GM19023 (cell line): ENCODE results near the gene ABTB1.

Experiments
- ATAC-seq: cut with Tn5 transposase; IDR thresholded peaks from one replicate; pipeline ENCODE4 v1.9.1; 2021; ENCODE audit warnings: mild to moderate bottlenecking, moderate library complexity; ENCODE audit not compliant: unreplicated experiment

ABTB1 gene

DNA sequence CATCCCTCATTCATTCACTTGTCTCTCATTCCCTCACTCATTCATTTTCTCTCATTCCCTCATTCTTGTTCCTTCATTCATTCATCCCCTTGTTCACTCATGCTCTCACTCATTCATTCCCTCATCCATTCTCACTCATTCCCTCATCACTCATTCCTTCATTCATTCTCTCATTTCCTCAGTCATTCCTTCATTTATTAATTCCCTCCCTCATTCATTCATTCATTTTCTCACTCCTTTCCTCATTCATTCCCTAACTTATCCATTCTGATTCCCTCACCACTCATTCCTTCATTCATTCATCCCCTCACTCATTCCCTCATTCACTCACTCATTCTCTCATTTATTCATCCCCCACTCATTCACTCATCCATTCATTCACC is 13.8 kb downstream of the ABTB1 start:
- ATAC-seq: no peak

DNA sequence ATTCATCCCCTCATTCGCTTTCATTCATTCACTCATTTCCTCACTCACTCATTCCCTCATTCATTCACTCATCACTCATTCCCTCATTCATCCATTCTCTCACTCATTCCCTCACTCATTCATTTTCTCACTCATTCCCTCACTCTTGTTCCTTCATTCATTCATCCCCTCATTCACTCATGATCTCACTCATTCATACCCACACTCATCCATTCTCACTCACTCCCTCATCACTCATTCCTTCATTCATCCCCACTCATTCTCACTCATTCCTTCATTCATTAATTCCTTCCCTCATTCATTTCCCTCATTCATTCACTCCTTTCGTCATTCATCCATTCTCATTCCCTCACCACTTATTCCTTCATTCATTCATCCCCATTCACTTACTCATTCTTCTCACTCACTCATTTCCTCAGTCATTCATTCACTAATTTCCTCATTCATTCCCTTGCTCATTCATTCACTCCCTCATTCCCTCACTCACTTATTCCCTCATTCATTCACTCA is 14.5 kb downstream of the ABTB1 start:
- no peak for ATAC-seq

DNA sequence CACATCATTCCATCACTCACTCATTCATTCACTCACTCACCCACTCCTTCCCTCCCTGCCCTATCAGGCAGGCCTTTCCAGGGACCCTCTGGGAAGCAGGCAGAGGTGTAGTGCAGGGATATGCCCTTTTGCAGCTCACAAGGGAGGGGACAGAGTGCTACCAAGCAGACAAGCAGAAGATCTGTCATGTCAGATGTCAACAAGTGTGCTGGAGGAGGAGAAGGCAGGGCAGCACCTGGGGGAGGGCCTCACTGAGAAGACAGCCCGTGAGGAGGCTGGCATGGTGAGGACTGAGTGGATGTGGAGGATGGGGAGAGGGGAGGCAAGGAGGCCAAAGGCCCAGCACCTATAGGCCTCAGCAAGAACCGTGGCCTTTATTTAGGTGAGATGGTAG is 15.3 kb downstream of the ABTB1 start:
- ATAC-seq: no peak

DNA sequence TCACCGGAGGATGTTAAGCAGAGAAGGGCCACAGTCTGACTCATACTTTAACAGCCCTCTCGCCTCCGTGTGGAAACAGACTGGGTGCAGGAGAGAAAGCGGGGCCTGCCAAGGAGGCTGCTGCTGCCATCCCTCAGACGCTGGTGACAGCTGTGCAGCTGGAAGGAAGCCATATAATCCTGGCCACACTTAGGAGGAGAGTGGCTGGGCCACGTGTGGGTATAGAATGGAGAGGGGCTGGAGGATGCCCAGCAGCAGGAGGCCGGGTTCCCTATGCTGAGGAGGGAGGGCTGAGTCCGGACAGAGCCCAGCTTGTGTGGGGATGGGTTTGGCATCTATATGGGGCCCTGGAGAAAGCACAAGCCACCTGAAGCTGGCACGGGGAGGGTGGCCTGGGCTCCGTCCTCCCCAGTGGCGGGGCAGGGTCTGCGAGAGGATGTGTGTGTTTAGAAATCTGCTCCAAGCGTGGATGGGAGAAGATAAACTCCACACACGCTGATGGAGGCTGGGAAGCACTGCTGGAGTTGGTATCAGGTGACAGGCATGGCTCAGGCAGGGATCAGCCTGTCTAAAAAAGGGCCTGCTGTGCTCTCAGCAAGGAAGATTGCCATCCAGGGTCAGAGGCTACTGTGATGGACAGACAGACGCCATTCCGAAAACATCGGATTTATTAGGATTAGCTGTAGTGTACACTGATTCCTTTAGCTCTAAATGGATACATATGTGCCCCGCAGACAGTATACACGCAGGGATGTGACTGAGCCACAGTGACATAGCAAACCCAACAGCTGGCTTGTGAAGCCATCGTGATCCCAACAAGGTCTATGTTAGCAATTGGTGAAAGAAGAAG is 15.9 kb downstream of the ABTB1 start:
- no peak for ATAC-seq

DNA sequence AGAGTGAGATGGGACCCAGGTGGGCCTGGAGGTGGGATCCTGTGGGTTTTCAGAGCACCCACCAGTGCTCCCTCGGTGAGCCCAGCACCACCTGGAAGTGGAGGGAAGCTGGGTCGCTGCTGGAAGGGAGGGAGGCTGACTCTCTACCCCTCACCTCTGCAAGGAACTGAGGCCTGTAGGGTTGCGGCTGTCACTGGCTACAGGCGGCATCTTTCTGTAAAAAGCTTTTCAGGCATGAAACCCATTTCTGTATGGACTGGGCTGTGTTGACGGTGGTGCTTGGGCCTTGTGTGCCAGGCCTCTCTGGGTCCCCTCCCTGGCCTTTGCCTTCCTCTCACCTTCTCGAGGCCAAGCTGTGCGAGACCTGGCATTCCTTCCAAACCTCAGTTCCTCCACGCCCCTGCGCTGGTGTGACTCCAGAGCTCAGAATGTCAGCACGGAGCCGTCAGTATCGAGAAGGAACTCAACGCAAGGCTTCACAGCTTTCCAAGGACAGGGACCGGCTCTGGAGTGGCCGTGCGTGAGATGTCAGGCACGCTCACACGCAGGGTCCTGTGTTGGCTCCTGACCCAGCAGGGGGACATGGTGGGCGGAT is 16.6 kb downstream of the ABTB1 start:
- ATAC-seq: no peak

DNA sequence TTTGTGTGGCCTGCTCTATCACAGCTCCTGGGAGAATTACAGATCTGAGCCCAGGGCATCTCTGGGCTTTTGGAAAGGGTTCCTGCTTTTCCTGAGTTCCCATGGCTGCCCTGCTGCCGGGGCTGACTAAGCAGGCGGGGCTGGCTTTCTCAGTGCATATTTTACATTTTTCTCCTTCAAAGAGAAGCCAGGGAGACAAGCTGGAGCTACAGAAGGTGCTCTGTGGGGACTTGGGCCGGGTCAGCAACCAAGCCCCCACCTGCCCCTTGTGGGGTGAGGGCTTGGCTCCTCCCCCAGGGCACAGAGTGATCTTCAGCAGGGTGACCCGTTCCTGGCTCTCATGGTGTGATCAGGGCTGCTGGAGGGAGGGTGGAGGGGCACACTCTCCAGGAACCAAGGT is 17.4 kb downstream of the ABTB1 start:
- no peak for ATAC-seq

DNA sequence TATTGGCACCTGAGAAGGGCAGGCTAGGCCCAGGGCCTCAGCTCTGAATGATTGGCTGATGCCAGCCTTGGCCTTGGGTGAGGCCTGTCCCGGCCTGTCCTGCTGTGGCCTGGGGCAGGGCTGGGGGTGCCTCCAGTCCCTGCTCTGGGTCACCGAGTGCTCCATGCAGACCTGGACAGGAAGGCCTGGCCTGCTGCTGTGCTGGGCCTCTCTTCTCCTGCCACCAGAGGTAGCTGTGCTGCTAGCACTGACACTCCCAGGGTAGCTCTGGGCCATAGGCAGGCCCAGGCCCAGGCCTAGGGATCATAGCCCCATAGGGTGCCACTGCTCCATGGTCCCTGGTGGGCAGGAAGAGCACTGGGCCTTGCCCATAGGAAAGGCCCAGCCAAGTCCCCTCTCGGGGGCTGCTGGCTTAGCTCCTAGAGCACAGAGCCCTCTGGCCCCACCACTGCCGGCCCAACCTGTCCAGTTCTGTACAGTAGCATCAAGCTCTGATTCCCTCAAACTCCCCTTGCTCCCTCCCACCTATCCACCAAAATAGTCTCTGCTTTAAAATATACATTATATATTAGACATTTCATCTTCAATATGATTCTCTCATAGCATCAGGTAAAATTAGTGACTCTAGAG is 18.2 kb downstream of the ABTB1 start:
- no peak for ATAC-seq

DNA sequence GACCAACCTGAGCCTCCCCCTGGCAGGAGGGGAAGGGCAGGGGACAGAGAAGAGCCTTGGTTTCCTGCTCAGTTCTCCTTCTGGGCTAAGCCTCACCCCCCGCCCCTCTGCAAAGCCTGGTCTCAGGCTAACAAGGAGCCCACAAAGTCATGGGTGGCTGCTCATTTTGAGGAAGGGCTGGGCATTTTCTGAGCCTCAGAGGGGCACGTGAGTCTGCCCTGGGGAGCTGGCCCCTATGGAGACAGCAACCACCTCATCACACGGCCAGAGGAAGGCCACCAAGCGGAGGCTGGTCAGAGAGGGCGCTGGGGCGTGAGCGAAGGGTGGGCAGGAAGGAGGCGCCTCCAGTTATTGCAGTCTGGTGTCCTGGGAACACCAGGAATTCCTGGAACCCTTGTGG is 18.7 kb downstream of the ABTB1 start:
- ATAC-seq: no peak

DNA sequence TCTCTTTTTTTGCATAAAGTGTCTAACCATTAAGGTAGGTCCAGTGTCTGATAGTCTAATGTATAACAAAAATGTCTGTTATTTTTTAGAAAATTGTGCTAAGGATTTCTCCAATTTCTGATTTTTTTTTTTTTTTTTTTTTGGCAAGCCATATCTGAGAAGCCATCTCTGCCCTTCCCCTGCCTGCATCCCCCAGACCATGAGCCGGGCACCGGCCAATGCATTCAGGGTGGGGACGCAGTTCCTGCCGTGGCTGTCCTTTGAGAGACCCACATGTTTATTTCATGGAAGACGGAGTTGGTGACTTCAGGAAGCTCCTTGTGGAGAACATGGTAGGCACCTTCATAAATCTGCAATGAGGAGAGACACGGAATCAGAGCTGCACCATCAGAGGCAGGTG is 19.2 kb downstream of the ABTB1 start:
- ATAC-seq: no peak

DNA sequence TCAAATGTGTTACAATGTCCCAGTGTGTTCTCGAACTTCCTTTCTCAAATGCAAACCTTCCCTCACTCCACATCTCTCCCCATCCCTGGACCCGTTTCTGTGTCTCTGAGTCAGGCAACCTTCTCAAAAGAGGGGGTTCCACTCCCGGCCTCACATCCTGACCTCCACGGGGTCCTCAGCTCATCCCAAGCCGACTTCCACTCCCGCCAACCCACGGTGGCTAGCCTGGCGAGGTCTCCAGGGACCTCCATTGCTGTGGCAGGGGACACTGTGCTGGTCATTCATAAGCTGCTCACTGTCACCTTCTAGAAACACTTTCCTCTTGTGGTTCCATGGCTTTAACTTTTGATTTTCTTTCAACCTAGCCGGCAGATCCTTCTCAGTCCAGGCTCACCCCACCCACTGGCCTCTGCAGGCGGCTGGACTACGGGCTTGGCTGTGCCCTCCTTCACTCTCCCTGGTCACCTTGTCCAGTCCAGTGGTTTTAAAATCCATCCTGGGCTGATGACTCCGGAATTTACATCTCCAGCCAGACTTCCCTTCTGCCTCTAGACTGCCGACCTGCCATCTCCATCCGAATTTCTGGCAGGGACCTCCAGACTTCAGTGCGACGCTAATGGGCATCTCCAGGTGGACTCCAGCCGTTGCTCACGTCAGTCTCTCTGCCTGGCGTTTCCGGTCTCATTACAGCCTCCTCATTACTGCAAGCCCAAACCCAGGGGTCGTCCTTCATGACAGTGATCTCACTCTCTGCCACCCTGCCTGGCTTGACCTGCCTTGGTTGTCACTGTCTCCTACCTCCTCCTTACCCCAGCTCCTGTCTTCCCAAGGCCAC is 20.0 kb downstream of the ABTB1 start:
- no peak for ATAC-seq

DNA sequence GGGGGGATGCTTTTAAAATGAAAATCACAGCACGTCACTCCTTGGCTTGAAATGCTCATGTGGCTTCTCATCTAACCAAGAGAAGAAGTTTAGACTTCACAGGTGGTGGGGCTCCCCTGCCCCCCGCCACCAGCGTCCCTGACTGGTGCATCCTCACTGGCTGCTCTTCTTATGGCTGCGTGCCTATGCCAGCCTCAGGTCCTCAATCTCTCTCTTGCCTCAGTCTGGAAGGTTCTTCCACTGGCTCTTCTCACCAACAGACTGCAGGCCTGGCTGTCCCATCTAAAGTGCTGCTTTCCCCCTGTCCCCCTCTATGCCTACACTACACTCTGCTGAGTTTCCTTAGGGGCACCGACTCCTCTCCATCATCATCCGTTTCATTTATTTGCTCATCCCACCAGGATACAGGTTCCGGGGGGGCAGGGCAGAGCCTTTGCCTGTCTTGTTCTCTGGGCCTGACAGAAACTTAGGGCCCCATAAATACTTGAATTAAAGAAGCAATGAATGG is 20.6 kb downstream of the ABTB1 start:
- no peak for ATAC-seq

DNA sequence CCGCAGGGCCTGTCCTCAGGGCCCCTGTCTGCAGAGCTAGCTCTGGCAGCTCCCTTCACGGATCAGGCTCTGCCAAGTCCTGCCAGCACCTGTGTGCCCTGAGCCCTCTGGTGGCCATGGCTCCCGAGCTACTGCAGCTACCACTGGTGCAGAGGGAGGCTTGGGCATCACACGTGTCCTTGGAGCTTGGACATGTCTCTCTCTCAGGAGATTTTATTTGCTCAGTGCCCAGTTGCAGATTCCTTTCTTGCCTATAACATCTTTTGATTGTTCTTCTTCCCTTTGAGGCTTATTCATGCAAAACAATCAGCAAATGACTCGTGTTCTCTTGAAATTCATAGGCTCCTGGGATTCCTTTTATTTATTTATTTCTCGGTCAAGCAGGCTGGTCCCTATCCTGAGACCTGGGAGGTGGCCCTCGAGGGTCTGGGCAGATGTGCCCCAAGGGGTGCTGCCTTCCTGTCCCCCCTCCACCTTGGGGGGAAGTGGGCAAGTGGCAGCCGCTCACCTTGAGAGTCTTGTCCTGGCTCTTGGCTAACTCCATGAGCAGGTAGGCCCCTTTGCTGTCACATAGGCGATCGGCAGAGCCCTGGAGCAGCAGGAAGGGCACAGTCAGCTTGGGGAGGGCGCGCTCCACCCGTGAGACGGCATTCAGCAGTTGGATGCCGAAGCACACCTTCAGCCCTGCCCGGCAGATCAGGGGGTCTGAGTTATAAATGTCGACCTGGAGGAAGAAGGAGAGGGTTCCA is 21.9 kb downstream of the ABTB1 start:
- ATAC-seq: no peak

DNA sequence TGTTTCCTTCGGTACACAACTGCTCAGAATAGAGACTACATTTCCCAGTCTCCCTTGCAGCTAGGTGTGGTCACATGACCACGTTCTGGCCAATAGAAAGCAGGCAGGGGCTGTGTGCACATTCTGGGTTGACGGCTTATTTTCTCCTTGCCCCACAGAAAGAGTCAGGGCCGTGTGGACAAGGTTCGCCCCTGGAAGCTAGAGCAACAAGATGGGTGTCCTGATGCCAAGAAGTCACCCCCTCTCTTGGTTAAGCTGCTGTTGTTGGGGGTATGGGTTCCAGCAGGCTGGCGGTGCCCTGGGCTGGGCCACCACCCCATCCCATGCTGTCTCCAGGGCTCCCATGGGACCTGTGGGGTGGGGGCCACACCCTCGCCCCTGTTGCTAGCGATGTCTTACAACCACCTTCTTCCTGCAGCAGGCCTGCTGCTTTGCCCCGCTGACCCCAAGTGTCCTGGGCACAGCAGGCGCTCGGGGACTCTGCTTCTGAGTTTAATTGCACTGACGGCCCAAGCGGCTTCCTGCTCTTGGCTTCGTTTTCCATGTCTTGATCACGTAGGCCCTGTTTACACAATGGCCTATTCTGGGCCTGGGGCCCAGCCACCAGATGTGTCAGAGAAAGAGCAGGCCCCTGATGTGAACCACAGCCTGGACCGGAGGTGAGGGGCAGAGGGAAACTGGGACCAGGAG is 24.9 kb downstream of the ABTB1 start:
- ATAC-seq: no peak

DNA sequence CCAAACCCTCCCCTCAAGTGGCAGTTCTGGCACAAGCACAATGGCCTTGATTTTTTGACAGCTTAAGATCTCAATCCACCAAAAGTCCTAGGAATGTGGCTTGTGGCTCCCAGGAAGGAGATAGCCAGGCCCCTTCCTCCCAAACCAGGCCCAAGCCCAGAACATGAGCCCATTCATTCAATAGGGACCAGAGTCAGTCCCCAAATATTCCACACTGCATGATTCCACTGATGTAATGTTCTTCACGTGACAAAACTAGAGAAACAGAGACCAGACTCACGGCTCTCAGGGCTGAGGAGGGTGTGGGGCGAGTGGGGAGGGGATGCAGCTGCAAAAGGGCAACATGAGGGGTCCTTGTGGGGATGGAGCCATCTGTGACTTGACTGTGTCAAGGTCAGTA is 25.5 kb downstream of the ABTB1 start:
- ATAC-seq: no peak

DNA sequence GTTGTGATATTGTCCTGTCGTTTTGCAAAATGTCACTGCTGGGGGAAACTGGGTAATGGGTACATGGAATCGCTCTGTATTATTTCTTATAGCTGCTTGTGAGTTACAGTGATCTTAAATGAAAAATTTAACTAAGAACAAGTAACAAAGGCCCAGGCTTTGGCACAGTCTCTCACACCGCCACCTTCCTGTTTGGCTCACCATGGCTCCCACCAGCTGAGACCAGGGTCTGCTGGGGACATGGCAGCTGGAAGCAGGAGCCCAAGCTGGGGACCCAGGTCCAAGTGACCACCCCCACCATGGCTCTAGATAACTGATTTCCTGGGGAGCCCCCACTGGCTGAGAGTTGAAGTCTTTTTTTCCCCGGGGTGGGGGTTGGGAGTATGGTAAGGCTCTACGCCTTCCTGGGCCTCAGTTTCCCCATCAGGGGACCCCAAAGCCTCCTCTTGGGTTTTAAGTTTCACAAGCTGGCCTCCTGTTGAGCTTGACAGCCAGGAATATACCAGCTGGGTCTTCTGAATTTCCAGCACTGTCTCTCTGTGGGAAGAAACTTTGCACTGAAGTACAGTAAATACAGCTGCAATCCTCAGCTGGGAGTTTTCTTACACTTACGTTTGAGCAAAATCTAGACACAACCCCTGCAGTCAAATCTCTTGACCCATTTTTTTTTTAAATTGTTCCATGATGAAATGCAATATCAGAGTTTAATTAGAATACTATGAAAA is 26.1 kb downstream of the ABTB1 start:
- ATAC-seq: no peak

DNA sequence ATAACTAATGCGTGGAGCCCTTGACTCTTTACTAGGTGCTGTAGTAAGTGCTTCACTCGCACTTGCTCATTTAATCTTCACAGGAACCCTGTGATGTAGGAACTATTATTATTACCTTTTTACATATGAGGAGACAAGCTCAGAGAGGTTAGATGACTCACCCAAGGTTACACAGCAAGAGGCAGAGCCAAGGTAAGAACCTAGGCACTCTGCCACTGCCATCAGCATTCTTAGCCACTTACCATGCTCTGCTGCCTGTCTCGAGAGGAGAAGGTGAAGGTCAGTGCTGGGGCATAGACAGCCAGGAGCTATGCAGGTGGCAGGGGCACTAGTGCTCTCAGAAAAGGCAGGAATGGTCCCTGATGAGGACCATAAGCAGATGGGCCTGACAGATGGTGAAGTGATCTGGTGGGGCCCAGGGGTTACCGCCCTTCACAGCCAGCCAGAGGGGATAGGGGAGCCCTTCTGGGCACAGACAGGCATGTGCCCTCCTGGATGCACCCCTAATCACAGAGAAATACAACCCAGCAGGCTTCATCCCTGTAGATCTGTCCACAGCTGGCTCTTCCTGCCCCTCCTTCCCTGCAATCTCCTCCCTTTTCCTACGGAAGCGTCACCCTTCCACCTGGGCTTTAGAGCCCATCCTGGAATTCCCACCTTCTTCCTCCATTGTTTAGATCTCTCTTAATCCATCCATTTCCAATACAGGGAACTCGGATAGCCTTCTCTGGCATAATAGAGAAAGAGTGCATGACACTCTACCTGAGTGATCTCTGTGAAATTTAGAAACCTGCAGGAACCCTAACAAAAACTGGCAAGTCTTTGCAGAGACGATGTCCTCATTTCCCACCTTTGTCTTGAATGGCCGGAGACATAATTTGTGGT is 26.9 kb downstream of the ABTB1 start:
- ATAC-seq: no peak

DNA sequence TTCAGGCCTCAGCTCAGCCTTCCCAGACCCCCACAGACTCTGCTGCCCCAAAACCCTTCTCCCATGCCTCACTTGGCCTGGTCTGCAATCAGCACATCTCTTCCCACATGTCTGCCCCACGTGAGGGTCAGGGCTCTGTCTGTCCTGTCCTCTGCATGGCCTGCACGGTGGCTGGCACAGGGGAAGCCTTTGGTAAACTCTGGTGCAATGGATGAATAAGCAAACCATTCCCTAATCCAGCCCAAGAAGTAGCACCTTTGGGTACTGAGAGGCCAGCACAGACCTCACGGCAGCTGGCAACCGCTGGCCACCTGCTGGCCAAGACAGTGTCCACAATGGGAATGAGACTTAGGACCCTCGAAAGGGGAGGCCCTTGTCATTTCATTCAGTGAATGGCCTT is 27.7 kb downstream of the ABTB1 start:
- no peak for ATAC-seq

DNA sequence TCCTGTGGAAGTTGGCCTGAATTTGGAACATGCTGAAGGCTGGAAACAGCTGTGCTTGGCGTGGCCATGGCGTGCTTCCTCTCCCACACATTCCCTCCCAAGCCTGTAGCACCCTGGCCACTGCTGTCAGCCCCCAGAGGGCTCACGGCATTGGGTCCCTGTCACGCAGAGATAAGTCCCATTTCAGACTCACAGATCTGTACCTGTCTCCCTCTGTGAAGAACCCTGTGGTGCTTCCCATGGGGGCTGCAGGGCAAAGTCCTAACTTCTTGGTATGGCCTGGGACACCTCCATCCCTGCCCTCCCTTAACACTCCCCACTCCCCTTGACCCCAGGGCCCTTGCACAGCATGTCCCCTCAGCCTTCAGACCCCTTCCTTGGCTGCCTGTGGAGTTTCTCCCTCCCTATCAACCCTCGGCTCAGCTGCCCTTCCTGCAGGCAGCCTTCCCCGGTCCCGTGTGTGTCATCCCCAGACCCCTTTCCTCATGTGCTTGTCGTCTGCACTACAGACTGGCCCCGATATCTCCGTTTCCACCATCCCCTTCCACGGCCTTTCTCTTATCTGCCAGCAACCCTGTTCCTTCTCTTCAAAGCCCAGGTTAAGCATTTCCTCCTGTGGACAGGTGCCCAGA is 28.6 kb downstream of the ABTB1 start:
- ATAC-seq: no peak
